GM12878 (cell line): ENCODE data around the gene TCF7L2. TPM values are rescaled to one million over a fixed set of nuclear protein-coding genes. Genes with fewer than 3 reads are reported as not detected.

Experiments
- ATAC-seq: fragments of 200-7000 bp; cut with Tn5 transposase; 3 replicates; pipeline ENCODE4 v1.9.1; 2020; ENCODE audit warnings: mild to moderate bottlenecking, moderate library complexity
- BruUV-seq: library from RNA; stranded (reverse); fragments of 400-500 nt; replicated peaks from 2 replicates; lab custom pipeline; 2021; lab: Mats Ljungman, UMichigan
- CTCF ChIA-PET: fragments of 300-600 bp; sonication (Branson Sonifier 250); formaldehyde crosslinking; extraction: SDS; loops from one replicate; lab custom pipeline; 2021; ENCODE audit warnings: inconsistent platforms; lab: Yijun Ruan, JAX
- POLR2A ChIA-PET: fragments of 350-600 bp; formaldehyde crosslinking; extraction: SDS; loops from one replicate; lab custom pipeline; 2021; ENCODE audit warnings: inconsistent platforms; lab: Charles Lee
- RAD21 ChIA-PET: fragments of 300-600 bp; sonication (Branson Sonifier 250); formaldehyde crosslinking; loops from one replicate; lab custom pipeline; 2023; ENCODE audit warnings: antibody characterized with exemption; ENCODE audit not compliant: unreplicated experiment; lab: Charles Lee
- SMC1A ChIA-PET: fragments of 300-600 bp; sonication (Branson Sonifier 250); formaldehyde crosslinking; loops from one replicate; lab custom pipeline; 2023; ENCODE audit not compliant: unreplicated experiment, uncharacterized antibody; lab: Charles Lee
- DNase-seq: peaks from one replicate; pipeline ENCODE4 v3.0.0-alpha.2; 2011; ENCODE audit warnings: low read depth, low spot score
- FAIRE-seq: peaks from 3 replicates; lab custom pipeline; 2011; peaks lifted over from hg19 to GRCh38; lab: Jason Lieb, UNC
- H2AFZ ChIP-seq: 2 replicates; pipeline ENCODE4 v1.6.0; 2011; ENCODE audit warnings: low read depth, low read length, control low read depth; ENCODE audit not compliant: control insufficient read depth
- H3K27ac ChIP-seq: 2 replicates; pipeline ENCODE4 v1.5.1; 2011; ENCODE audit warnings: control low read depth; ENCODE audit not compliant: control insufficient read depth, insufficient read depth
- H3K27me3 ChIP-seq, 2 experiments: replicated peaks in 1 of 2; 2 replicates each; pipeline versions ENCODE4 v1.6.0 to v1.6.1; 2011; ENCODE audit warnings: low read length in 1 of 2; ENCODE audit not compliant: control insufficient read depth in 2 of 2, insufficient read depth in 2 of 2
- H3K36me3 ChIP-seq, 2 experiments: 2 replicates each; pipeline ENCODE4 v1.5.1; 2011; ENCODE audit warnings: low read length in 1 of 2; ENCODE audit not compliant: control insufficient read depth in 2 of 2, insufficient read depth in 2 of 2
- H3K4me1 ChIP-seq: 2 replicates; pipeline ENCODE4 v1.6.1; 2011; ENCODE audit warnings: mild to moderate bottlenecking, low read length, moderate library complexity, mixed read lengths; ENCODE audit not compliant: control insufficient read depth, insufficient read depth
- H3K4me2 ChIP-seq: 2 replicates; pipeline ENCODE4 v1.6.0; 2011; ENCODE audit warnings: control low read depth; ENCODE audit not compliant: control insufficient read depth, insufficient read depth
- H3K4me3 ChIP-seq: fragments of 200-600 bp; sonication (generic); 2 replicates; pipeline ENCODE4 v1.5.1; 2016
- H3K79me2 ChIP-seq: 2 replicates; pipeline ENCODE4 v1.6.0; 2011; ENCODE audit warnings: low read length; ENCODE audit not compliant: control insufficient read depth, insufficient read depth
- H3K9ac ChIP-seq: 2 replicates; pipeline ENCODE4 v1.8.0; 2011; ENCODE audit warnings: low read length, control low read depth, mixed read lengths; ENCODE audit not compliant: control insufficient read depth, insufficient read depth
- H3K9me3 ChIP-seq: replicated peaks from 3 replicates; pipeline ENCODE4 v1.5.1; 2011; ENCODE audit warnings: mild to moderate bottlenecking, low read length; ENCODE audit not compliant: control insufficient read depth, insufficient read depth
- H4K20me1 ChIP-seq: 2 replicates; pipeline ENCODE4 v1.6.0; 2011; ENCODE audit not compliant: control insufficient read depth, insufficient read depth
- ASH2L ChIP-seq: fragments of 300-600, 200-600 bp; sonication (generic); IDR thresholded peaks from 2 replicates; pipeline ENCODE4 v1.6.1; 2017; ENCODE audit warnings: low read depth, mild to moderate bottlenecking, borderline replicate concordance
- ATF3 ChIP-seq: IDR thresholded peaks from 2 replicates; pipeline ENCODE4 v1.6.1; 2011; ENCODE audit warnings: low read depth, mild to moderate bottlenecking, low read length, moderate library complexity, borderline replicate concordance; ENCODE audit errors: extremely low read depth
- BMI1 ChIP-seq: fragments of 450-650 bp; IDR thresholded peaks from 2 replicates; pipeline ENCODE4 v1.6.1; 2016; ENCODE audit warnings: mild to moderate bottlenecking, moderate library complexity, borderline replicate concordance
- CBX3 ChIP-seq: fragments of 200-600 bp; sonication (generic); IDR thresholded peaks from 2 replicates; pipeline ENCODE4 v1.6.1; 2016; ENCODE audit warnings: low read depth, borderline replicate concordance
- GABPA ChIP-seq: IDR thresholded peaks from 2 replicates; pipeline ENCODE4 v1.6.1; 2014; ENCODE audit warnings: antibody characterized with exemption, low read depth, mild to moderate bottlenecking, inconsistent platforms
- IKZF2 ChIP-seq, 2 experiments: fragments of 450-650 bp; IDR thresholded peaks; 2 replicates each; pipeline ENCODE4 v1.6.1; 2017; ENCODE audit warnings: mild to moderate bottlenecking in 2 of 2, moderate library complexity in 2 of 2
- PAX8 ChIP-seq: fragments of 450-650 bp; IDR thresholded peaks from 2 replicates; pipeline ENCODE4 v1.6.1; 2017; ENCODE audit warnings: mild to moderate bottlenecking, moderate library complexity
- POLR2AphosphoS2 ChIP-seq: IDR thresholded peaks from 2 replicates; pipeline ENCODE4 v1.6.1; 2011; ENCODE audit warnings: low read depth, mild to moderate bottlenecking, low read length, improper control_type of control experiment, moderate library complexity
- RBBP5 ChIP-seq: fragments of 200-600 bp; sonication (generic); conservative IDR thresholded peaks from 2 replicates; pipeline ENCODE4 v1.6.1; 2016
- SREBF2 ChIP-seq: IDR thresholded peaks from 2 replicates; pipeline ENCODE4 v1.6.1; 2012; ENCODE audit warnings: mild to moderate bottlenecking, low read length
- SRF ChIP-seq, 2 experiments: IDR thresholded peaks; 2 replicates each; pipeline ENCODE4 v1.6.1; 2011; ENCODE audit warnings: low read depth in 2 of 2, low read length in 2 of 2, mild to moderate bottlenecking in 1 of 2, moderate library complexity in 1 of 2
- ZNF207 ChIP-seq: fragments of 450-650 bp; IDR thresholded peaks from 2 replicates; pipeline ENCODE4 v1.6.1; 2014; ENCODE audit warnings: antibody characterized with exemption, mild to moderate bottlenecking, borderline replicate concordance
- WGBS: methylation state at CpG from one replicate; pipeline ENCODE4 v1.1.6; 2016; ENCODE audit warnings: low lambda C conversion rate; ENCODE audit not compliant: insufficient replicate concordance, insufficient coverage; ENCODE audit errors: missing lambda C conversion rate; 5-methylcytosine and 5-hydroxymethylcytosine counted together
- in situ Hi-C: fragments of 300-500 bp; cut with MboI; formaldehyde crosslinking; loops from 9 replicates; pipeline ENCODE4 v1.14.3; 2018; ENCODE audit warnings: mixed read lengths
- intact Hi-C: fragments of 100-400 bp; cut with micrococcal nuclease; formaldehyde crosslinking; loops from one replicate; pipeline ENCODE4 v1.14.2; 2022; ENCODE audit not compliant: unreplicated experiment
- polyA plus RNA-seq, 11 experiments: library from polyadenylated mRNA; depleted of rRNA in 4 of 11; unstranded in 6 of 11; stranded (reverse) in 5 of 11; fragments of >200 nt; fragmentation: Nextera tagmentation in 4 of 11; fragmentation: Illumina TruSeq in 1 of 11; extraction: Ambion mirVana in 4 of 11; extraction: Trizol in 1 of 11; gene quantifications; 1 replicate in 1 of 11; 2 replicates in 10 of 11; pipeline versions ENCODE4 v1.2.1 to v1.2.3, GENCODE V29; 2011 to 2016; ENCODE audit warnings: inconsistent platforms in 2 of 11, missing spikeins in 2 of 11, low read depth in 1 of 11
- total RNA-seq, 4 experiments: library from RNA; depleted of rRNA in 3 of 4; stranded (reverse); fragments of >200 nt in 3 of 4; fragmentation: Illumina TruSeq in 1 of 4; extraction: Trizol in 1 of 4; gene quantifications; 2 replicates each; pipeline versions ENCODE4 v1.2.1 to v1.2.3, GENCODE V29; 2013 to 2021

The TCF7L2 gene
- total and polyA plus RNA-seq, 10 of the 15 experiments (the other 5 are each of a cell fraction or from before 2014, with no cell fraction given) = 0.02 to 1.1 (median 0.35) TPM; not detected in 4

DNA sequence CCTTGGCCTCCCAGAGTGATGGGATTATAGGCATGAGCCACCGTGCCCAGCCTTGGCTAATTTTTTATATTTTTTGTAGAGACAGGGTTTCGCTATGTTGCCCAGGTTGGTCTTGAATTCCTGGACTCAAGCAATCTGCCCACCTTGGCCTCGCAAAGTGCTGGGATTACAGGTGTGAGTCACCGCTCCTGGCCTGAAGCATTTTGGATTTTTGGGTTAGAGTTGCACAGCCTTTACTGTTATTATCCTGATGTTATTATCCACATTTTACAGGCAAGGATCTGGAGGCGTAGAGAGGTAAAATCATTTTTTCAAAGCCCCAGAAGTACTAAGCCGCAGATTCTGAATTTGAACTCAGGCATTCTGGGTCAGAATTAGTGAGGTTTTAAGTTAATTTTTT lies 75.4 kb downstream of the TCF7L2 start (continued):
- no peak for TF ChIP-seq POLR2AphosphoS2

DNA sequence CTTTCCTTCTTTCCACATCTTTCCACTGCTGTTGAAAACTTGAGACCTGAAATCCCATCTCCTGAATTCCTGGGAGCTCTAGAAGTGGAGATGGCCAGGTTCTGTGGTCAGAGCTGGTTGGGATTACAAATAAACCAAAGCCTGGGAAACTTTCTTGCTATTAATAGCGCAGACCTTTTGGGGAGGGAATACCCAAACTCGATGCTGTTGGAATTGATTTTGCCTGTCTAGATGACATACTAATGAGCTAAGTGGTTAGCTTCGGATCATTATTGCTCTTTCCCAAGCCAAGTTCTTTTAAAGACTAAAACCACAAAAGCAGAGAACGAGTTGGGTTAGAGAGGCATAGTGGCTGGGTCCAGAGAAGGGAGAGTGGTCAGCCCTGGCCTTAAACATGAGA lies 76.6 kb downstream of the TCF7L2 start:
- ChIA-PET SMC1A (no interaction called here), RAD21 (no interaction called here), CTCF (no interaction called here), POLR2A (no interaction called here)
- Histone ChIP-seq H3K9ac (no peak overlapping the region), H4K20me1 (no peaks in the 10 kb centered on the region), H3K9me3 (no peaks in the 10 kb centered on the region), H3K4me3 (no peak overlapping the region), H3K27me3 (no peaks in the 10 kb centered on the region; a peak in 1 of 4 replicates), H3K4me2 (no peak overlapping the region), H3K4me1 (no peaks in the 10 kb centered on the region), H3K27ac (no peak overlapping the region), H3K36me3 (no peaks in the 10 kb centered on the region), H2AFZ (no peak overlapping the region), H3K79me2 (no peaks in the 10 kb centered on the region)
- DNase-seq = no peak
- no peak for ATAC-seq
- in situ Hi-C loops = no loop called here
- intact Hi-C loops = no loop called here
- TF ChIP-seq ZNF207 = no peak
- no peak for TF ChIP-seq PAX8
- TF ChIP-seq SRF (IDR thresholded peaks at IDR 0.05; ENCODE audit: low read depth in 2 of 2, low read length in 2 of 2) = no peak
- no peak for TF ChIP-seq POLR2AphosphoS2
- TF ChIP-seq BMI1 = no peak
- TF ChIP-seq ATF3 = no peak
- no peak for TF ChIP-seq GABPA
- no peak for TF ChIP-seq SREBF2
- no peak for TF ChIP-seq RBBP5
- no peak for TF ChIP-seq ASH2L
- TF ChIP-seq IKZF2 (IDR thresholded peaks at IDR 0.05) = no peak
- TF ChIP-seq CBX3 = no peak
- WGBS = 15% methylated on average over 4 of the region's 4 CpGs
- FAIRE-seq = no peak
- no TSS peak for BruUV-seq
